Sigmoid colon (tissue), 4 donors: ENCODE results near the gene PARD3.

Experiments used
- EP300 ChIP-seq, 4 donors: sonication (generic); formaldehyde crosslinking; IDR thresholded peaks; one replicate each; pipeline ENCODE4 v1.6.1; 2017; ENCODE audit warnings: antibody characterized with exemption in 4 of 4
- POLR2A ChIP-seq, 2 donors: fragments of 450-650 bp; IDR thresholded peaks; one replicate each; pipeline ENCODE4 v1.6.1; 2016; ENCODE audit warnings: antibody characterized with exemption in 2 of 2, mild to moderate bottlenecking in 2 of 2, moderate library complexity in 2 of 2
- TF ChIP-seq, protein P1 (sequence below), 4 experiments: fragments of 450-650 bp in 3 of 4; fragments of 200-600 bp in 1 of 4; IDR thresholded peaks; one replicate each; pipeline ENCODE4 v1.5.1; 2016 to 2019; ENCODE audit warnings: antibody characterized with exemption in 4 of 4, mild to moderate bottlenecking in 3 of 4, moderate library complexity in 2 of 4

DNA sequence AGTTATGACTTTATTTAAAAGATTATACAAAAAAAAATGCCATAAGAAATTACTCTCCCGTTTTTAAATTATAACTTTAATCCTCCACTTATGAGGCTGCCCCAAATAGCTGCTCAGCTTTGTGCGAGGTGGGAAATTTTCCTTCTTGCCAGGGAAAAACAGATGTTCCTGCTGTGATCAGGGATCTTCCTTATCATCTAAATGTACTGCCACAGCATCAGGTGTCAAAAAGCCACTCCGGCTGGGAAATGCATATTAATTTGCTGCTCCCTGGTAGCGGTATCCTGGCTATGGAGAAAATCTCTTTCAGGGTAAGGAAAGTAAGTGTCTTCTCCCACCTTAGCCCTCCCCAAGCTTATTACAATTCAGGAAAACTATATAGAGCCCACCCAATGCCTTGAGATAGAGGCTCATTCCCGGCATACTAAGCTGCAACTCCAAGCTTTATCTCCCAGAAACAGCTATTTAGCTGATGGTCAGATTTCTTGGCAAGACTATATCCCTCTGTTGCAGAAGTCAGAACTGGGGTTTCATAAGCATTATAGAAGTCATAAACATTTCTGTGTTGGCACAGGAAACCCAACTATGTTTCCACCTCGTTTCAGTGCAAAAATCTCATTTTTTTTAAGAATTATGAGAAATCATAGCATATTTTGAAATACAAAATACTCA lies 360.4 kb downstream of the PARD3 start:
- TF ChIP-seq POLR2A (IDR thresholded peaks at IDR 0.05) (no peak), EP300 (IDR thresholded peaks at IDR 0.05) (no peak)
- TF ChIP-seq, protein P1, sequence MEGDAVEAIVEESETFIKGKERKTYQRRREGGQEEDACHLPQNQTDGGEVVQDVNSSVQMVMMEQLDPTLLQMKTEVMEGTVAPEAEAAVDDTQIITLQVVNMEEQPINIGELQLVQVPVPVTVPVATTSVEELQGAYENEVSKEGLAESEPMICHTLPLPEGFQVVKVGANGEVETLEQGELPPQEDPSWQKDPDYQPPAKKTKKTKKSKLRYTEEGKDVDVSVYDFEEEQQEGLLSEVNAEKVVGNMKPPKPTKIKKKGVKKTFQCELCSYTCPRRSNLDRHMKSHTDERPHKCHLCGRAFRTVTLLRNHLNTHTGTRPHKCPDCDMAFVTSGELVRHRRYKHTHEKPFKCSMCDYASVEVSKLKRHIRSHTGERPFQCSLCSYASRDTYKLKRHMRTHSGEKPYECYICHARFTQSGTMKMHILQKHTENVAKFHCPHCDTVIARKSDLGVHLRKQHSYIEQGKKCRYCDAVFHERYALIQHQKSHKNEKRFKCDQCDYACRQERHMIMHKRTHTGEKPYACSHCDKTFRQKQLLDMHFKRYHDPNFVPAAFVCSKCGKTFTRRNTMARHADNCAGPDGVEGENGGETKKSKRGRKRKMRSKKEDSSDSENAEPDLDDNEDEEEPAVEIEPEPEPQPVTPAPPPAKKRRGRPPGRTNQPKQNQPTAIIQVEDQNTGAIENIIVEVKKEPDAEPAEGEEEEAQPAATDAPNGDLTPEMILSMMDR (IDR thresholded peaks at IDR 0.05): no peak
